Choroid plexus epithelial cell (primary cell): Measurements from ENCODE around the gene MCTP2.
A peak's percentile ranks its signal among the peaks of the same experiment; 100 is the strongest.

Experiments
- DNase-seq: peaks from one replicate; pipeline ENCODE4 v3.0.0-alpha.2; 2010; ENCODE audit warnings: low read depth
- H3K4me3 ChIP-seq: 2 replicates; pipeline ENCODE4 v1.5.1; 2011; ENCODE audit warnings: low read depth, mild to moderate bottlenecking, control low read depth, low read length, moderate library complexity
- TF ChIP-seq, protein P1 (sequence below): conservative IDR thresholded peaks from 2 replicates; pipeline ENCODE4 v1.5.1; 2011; ENCODE audit warnings: low read depth, mild to moderate bottlenecking, control low read depth, inconsistent platforms, low read length, moderate library complexity

Gene MCTP2

GRCh38 chr15:94198633-94199032 is 32.7 kb upstream of the MCTP2 start:
- no peak overlapping the region for H3K4me3 ChIP-seq
- DNase-seq = no peak
- TF ChIP-seq, protein P1, sequence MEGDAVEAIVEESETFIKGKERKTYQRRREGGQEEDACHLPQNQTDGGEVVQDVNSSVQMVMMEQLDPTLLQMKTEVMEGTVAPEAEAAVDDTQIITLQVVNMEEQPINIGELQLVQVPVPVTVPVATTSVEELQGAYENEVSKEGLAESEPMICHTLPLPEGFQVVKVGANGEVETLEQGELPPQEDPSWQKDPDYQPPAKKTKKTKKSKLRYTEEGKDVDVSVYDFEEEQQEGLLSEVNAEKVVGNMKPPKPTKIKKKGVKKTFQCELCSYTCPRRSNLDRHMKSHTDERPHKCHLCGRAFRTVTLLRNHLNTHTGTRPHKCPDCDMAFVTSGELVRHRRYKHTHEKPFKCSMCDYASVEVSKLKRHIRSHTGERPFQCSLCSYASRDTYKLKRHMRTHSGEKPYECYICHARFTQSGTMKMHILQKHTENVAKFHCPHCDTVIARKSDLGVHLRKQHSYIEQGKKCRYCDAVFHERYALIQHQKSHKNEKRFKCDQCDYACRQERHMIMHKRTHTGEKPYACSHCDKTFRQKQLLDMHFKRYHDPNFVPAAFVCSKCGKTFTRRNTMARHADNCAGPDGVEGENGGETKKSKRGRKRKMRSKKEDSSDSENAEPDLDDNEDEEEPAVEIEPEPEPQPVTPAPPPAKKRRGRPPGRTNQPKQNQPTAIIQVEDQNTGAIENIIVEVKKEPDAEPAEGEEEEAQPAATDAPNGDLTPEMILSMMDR = no peak

DNA sequence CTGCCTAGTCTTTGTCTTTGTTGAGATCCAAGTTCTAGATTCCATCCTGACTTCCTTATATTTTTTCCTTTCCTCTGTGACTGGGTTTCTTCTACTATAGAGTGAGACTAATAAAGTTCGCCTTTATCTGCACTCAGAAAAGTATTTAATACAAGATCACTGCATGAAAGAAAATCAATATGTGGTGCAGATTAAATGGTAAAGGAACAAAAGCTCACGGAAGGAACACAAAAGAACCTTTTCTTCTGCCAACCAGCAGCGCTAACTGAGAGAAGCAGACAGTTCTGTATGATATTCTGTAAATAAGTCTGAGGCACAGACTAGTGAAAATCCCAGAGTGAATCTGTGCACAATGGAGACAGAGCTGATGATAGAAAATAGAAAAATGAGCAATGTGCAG is 31.6 kb upstream of the MCTP2 start:
- TF ChIP-seq, protein P1 = no peak
- H3K4me3 ChIP-seq = no peak overlapping the region
- DNase-seq = no peak

DNA sequence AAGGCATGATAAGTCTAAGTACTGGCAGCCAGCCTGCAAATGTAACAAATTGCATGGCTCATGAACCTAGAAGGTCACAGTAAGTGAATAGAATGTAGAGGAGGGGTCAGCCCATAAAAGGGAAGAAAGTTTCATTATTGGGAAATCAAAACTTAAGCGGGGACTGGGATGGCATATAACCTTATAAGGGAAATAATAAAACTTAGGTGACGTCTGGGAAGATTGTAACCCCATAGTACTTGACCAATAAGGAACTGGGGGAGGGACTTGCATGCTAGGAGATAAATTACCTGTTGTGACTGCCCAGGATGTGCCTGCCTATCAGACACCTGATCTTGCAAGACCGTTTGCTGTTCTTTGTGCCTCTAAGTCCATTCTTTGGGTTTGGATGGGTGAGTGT is 28.1 kb upstream of the MCTP2 start:
- TF ChIP-seq, protein P1 = no peak
- no peak overlapping the region for H3K4me3 ChIP-seq
- DNase-seq = no peak

DNA sequence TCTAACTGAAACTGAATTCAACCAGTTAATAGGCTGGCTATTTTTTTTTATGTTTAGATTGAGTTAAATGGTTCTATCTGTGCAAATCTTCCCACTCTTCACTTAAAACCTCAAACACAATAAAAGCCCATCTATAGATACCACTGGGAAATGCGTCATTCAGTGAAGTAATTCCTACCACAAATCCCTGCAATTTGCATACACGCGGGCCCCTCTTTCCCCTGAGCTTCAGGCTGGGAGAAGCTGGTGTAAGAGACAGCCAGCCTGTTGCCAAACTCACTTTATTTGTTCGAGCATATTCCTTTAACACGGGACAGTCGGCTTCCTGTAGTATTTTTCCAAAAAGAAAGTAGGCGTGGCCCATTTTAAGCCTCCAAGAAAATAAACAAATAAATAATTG is 26.0 kb upstream of the MCTP2 start:
- TF ChIP-seq, protein P1 = no peak
- DNase-seq = peak; percentile 5
- no peak overlapping the region for H3K4me3 ChIP-seq

- H3K4me3 ChIP-seq = no peak overlapping the region
- DNase-seq = peak; percentile 41
- TF ChIP-seq, protein P1 = no peak
Measured at GRCh38 chr15:94206463-94207167, 24.7 kb upstream of the MCTP2 start.

GRCh38 chr15:94212291-94212690 is 19.1 kb upstream of the MCTP2 start:
- no peak for DNase-seq
- no peak overlapping the region for H3K4me3 ChIP-seq
- TF ChIP-seq, protein P1 = no peak

DNA sequence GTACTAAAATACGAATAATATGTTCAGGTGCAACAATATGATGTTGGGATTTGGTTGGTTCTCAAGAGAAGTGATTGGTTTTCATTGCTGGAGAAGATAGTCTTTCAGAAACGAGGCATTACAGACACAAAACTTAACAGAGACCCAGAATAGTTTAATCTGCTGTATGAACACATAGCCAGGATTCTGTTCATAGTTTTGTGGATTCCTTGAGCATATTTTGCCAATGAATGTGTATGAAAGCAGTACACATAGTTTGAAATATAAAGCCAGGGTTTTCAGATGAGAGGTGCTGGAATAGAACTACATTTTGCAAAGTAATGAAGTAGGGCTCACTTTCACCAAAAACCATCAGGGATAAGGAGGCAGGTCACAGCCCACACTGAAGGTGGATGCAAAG is 5.7 kb upstream of the MCTP2 start:
- DNase-seq = peak; percentile 29
- no peak overlapping the region for H3K4me3 ChIP-seq
- TF ChIP-seq, protein P1 = no peak
